B cell (primary cell): ENCODE results near the gene TJP2. TPM values are rescaled to one million over a fixed set of nuclear protein-coding genes. Genes with fewer than 3 reads are reported as not detected.

ENCODE experiments used
- ATAC-seq: fragments of 200-7000 bp; cut with Tn5 transposase; one replicate; pipeline ENCODE4 v1.10.0; 2021; ENCODE audit warnings: low read depth, mild to moderate bottlenecking, moderate number of reproducible peaks, moderate library complexity
- CTCF ChIA-PET: fragments of 350-600 bp; sonication (Branson Sonifier 250); formaldehyde crosslinking; loops from one replicate; lab custom pipeline; 2021; ENCODE audit warnings: antibody characterized with exemption, inconsistent platforms; lab: Charles Lee
- POLR2A ChIA-PET: fragments of 350-600 bp; sonication (Branson Sonifier 250); formaldehyde crosslinking; loops from one replicate; lab custom pipeline; 2021; ENCODE audit warnings: antibody characterized with exemption; lab: Charles Lee
- DNase-seq: peaks from one replicate; pipeline ENCODE4 v3.0.0; 2013
- H2AFZ ChIP-seq: 2 replicates; pipeline ENCODE4 v1.6.1; 2012; ENCODE audit warnings: mild to moderate bottlenecking, low read depth, low read length; ENCODE audit not compliant: insufficient read depth, poor library complexity, severe bottlenecking
- H3K27ac ChIP-seq, 2 donors: 1 replicate in 1 of 2; 2 replicates in 1 of 2; pipeline ENCODE4 v1.5.1; 2012 to 2013; ENCODE audit warnings: low read length in 2 of 2, mild to moderate bottlenecking in 2 of 2, moderate library complexity in 1 of 2
- H3K27me3 ChIP-seq, 4 experiments: fragments of 200-600 bp in 1 of 4; sonication (generic) in 1 of 4; replicated peaks in 1 of 4; 1 replicate in 2 of 4; 2 replicates in 2 of 4; pipeline versions ENCODE4 v1.6.1 to v1.7.0; 2013 to 2016; ENCODE audit warnings: low read length in 3 of 4, mild to moderate bottlenecking in 2 of 4, mixed read lengths in 1 of 4, moderate library complexity in 1 of 4; ENCODE audit not compliant: insufficient read depth in 4 of 4, control insufficient read depth in 3 of 4; ENCODE audit errors: control extremely low read depth in 1 of 4
- H3K36me3 ChIP-seq, 2 experiments: replicated peaks in 1 of 2; 1 replicate in 1 of 2; 2 replicates in 1 of 2; pipeline versions ENCODE4 v1.6.1 to v1.7.1; 2013; ENCODE audit warnings: low read length in 1 of 2; ENCODE audit not compliant: insufficient read depth in 2 of 2, control insufficient read depth in 1 of 2; ENCODE audit errors: control extremely low read depth in 1 of 2, extremely low read depth in 1 of 2
- H3K4me1 ChIP-seq, 2 donors: fragments of 200-600 bp in 1 of 2; sonication (generic) in 1 of 2; 1 replicate in 1 of 2; 2 replicates in 1 of 2; pipeline versions ENCODE4 v1.5.1 to v1.6.1; 2013 to 2017; ENCODE audit warnings: low read length in 2 of 2; ENCODE audit not compliant: control insufficient read depth in 2 of 2, insufficient read depth in 2 of 2
- H3K4me2 ChIP-seq: replicated peaks from 2 replicates; pipeline ENCODE3; 2012; ENCODE audit warnings: mild to moderate bottlenecking, low read depth, low read length; ENCODE audit not compliant: poor library complexity, severe bottlenecking
- H3K4me3 ChIP-seq, 5 experiments: fragments of 200-600 bp in 1 of 5; sonication (generic) in 1 of 5; 1 replicate in 3 of 5; 2 replicates in 2 of 5; pipeline versions ENCODE4 v1.5.1 to v1.7.0; 2011 to 2016; ENCODE audit warnings: low read length in 4 of 5, mild to moderate bottlenecking in 4 of 5, low read depth in 2 of 5, control low read depth in 1 of 5, moderate library complexity in 1 of 5; ENCODE audit not compliant: insufficient read depth in 1 of 5; ENCODE audit errors: control extremely low read depth in 1 of 5, extremely low read depth in 1 of 5
- H3K79me2 ChIP-seq: fragments of 200-600 bp; sonication (generic); one replicate; pipeline ENCODE4 v1.6.0; 2016; ENCODE audit warnings: low read length; ENCODE audit not compliant: control insufficient read depth, insufficient read depth
- H3K9ac ChIP-seq: fragments of 200-600 bp; sonication (generic); 2 replicates; pipeline ENCODE4 v1.6.1; 2017; ENCODE audit warnings: mild to moderate bottlenecking, low read length, moderate library complexity
- H3K9me3 ChIP-seq, 3 donors: one replicate each; pipeline versions ENCODE4 v1.6.1 to v1.7.1; 2013; ENCODE audit warnings: low read length in 2 of 3; ENCODE audit not compliant: control insufficient read depth in 2 of 3, insufficient read depth in 1 of 3; ENCODE audit errors: control extremely low read depth in 1 of 3
- H4K20me1 ChIP-seq: 2 replicates; pipeline ENCODE4 v1.6.0; 2012; ENCODE audit warnings: mild to moderate bottlenecking, low read length; ENCODE audit not compliant: insufficient read depth, control insufficient read depth, poor library complexity, severe bottlenecking
- H3K27ac Mint-ChIP-seq: one replicate; pipeline ENCODE4 v1.8.0; 2021; ENCODE audit warnings: mixed read lengths
- H3K27me3 Mint-ChIP-seq: one replicate; pipeline ENCODE4 v1.8.0; 2021; ENCODE audit warnings: mixed read lengths
- H3K4me1 Mint-ChIP-seq: one replicate; pipeline ENCODE4 v1.8.0; 2021; ENCODE audit warnings: mixed read lengths
- H3K4me3 Mint-ChIP-seq: one replicate; pipeline ENCODE4 v1.8.0; 2021; ENCODE audit warnings: mixed read lengths
- H3K9me3 Mint-ChIP-seq: one replicate; pipeline ENCODE4 v1.8.0; 2022; ENCODE audit warnings: mixed read lengths; ENCODE audit not compliant: insufficient read depth
- EZH2 ChIP-seq: IDR thresholded peaks from 2 replicates; pipeline ENCODE4 v1.6.1; 2012; ENCODE audit warnings: borderline replicate concordance, low read depth, mild to moderate bottlenecking, moderate library complexity, low read length; ENCODE audit not compliant: insufficient read depth, poor library complexity, severe bottlenecking
- WGBS: methylation state at CpG from one replicate; pipeline ENCODE4 v1.1.5; 2013; ENCODE audit warnings: missing lambda C conversion rate; ENCODE audit not compliant: insufficient coverage; 5-methylcytosine and 5-hydroxymethylcytosine counted together
- intact Hi-C: fragments of 100-400 bp; cut with micrococcal nuclease; formaldehyde crosslinking; loops from one replicate; pipeline ENCODE4 v1.10.0; 2022
- polyA plus RNA-seq: library from polyadenylated mRNA; depleted of rRNA; stranded (reverse); fragments of >200 nt; gene quantifications from 2 replicates; pipeline ENCODE4 v1.2.3, GENCODE V29; 2012
- total RNA-seq, 2 donors: library from RNA; stranded (reverse); fragments of 120-200 nt in 1 of 2; gene quantifications; 1 replicate in 1 of 2; 2 replicates in 1 of 2; pipeline versions ENCODE4 v1.2.3 to v1.2.4, GENCODE V29; 2013 to 2022
- TF ChIP-seq, protein P1 (sequence below): fragments of 200-600 bp; IDR thresholded peaks from one replicate; pipeline ENCODE4 v1.8.0; 2022; ENCODE audit warnings: antibody characterized with exemption, mild to moderate bottlenecking

TJP2 gene
- total and polyA plus RNA-seq, 2 donors (not counting 1 experiment from before 2014, with no cell fraction given): 1.2 to 2.3 TPM

DNA sequence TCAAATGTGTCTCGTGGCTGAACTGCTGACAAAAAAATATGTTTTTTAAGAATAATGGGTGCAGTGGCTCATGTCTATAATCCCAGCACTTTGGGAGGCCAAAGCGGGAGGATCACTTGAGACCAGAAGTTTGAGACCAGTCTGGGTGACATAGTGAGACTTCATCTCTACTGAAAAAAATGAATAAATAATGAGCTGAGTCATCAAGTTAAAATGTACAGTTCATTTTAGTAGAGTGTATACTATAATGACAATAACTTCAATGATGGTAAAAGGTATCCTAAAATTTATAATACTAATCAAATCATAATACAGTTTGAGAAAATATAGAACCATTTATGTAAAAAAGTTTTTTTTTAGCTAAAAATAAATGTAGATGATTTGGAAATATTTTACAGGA lies 37.9 kb upstream of the TJP2 start:
- no peak overlapping the region for H3K27ac ChIP-seq
- ChIA-PET CTCF (no interaction called here), POLR2A (interaction anchor here (0.6 kb wide), 1 partner anchor 18 kb away, joined by 10 read pairs; no protein-coding TSS in a partner anchor)
- H3K4me2 ChIP-seq: no peak overlapping the region
- H3K4me3 ChIP-seq: no peak overlapping the region
- WGBS: no CpG with 5 or more reads among the region's 2 CpGs
- H2AFZ ChIP-seq: no peak overlapping the region
- H3K79me2 ChIP-seq: no peaks in the 10 kb centered on the region
- Mint-ChIP-seq H3K4me1 (no peaks in the 10 kb centered on the region), H3K4me3 (no peak overlapping the region), H3K27me3 (no peaks in the 10 kb centered on the region), H3K9me3 (no peaks in the 10 kb centered on the region), H3K27ac (no peak overlapping the region)
- no peaks in the 10 kb centered on the region for H3K36me3 ChIP-seq
- DNase-seq (no peak), ATAC-seq (no peak)
- H3K27me3 ChIP-seq: no peaks in the 10 kb centered on the region
- no peak overlapping the region for H3K9ac ChIP-seq
- no peaks in the 10 kb centered on the region for H4K20me1 ChIP-seq
- TF ChIP-seq EZH2: no peak
- TF ChIP-seq, protein P1, sequence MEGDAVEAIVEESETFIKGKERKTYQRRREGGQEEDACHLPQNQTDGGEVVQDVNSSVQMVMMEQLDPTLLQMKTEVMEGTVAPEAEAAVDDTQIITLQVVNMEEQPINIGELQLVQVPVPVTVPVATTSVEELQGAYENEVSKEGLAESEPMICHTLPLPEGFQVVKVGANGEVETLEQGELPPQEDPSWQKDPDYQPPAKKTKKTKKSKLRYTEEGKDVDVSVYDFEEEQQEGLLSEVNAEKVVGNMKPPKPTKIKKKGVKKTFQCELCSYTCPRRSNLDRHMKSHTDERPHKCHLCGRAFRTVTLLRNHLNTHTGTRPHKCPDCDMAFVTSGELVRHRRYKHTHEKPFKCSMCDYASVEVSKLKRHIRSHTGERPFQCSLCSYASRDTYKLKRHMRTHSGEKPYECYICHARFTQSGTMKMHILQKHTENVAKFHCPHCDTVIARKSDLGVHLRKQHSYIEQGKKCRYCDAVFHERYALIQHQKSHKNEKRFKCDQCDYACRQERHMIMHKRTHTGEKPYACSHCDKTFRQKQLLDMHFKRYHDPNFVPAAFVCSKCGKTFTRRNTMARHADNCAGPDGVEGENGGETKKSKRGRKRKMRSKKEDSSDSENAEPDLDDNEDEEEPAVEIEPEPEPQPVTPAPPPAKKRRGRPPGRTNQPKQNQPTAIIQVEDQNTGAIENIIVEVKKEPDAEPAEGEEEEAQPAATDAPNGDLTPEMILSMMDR: no peak
- H3K4me1 ChIP-seq: no peaks in the 10 kb centered on the region
- H3K9me3 ChIP-seq: no peaks in the 10 kb centered on the region
- intact Hi-C loops: no loop called here

DNA sequence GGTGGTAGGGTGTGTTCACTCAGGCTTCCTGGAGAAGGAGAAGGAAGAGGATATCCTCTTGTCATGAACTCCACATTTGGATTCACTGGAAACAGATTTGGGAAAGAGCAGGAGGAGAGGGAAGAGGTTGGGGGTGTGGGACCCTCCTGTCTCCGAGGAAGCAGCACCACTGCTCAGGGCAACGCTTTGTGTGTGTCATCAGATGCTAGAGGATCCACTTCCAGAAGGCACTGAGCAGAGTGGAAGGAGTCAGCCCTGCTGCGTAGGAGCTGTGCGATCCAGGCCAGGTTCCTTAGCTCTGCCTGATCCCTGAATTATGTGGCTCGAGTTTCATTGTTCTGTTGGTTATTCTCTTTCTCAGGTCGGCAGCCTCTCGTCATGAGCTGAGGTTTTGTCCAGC lies 37.3 kb upstream of the TJP2 start:
- TF ChIP-seq, protein P1: no peak
- TF ChIP-seq EZH2: no peak
- Histone ChIP-seq H3K27me3 (no peaks in the 10 kb centered on the region), H2AFZ (no peak overlapping the region), H3K9me3 (no peaks in the 10 kb centered on the region), H3K4me2 (no peak overlapping the region), H3K4me3 (no peak overlapping the region), H3K27ac (no peak overlapping the region), H3K4me1 (no peaks in the 10 kb centered on the region), H3K9ac (no peak overlapping the region), H3K36me3 (no peaks in the 10 kb centered on the region), H3K79me2 (no peaks in the 10 kb centered on the region), H4K20me1 (no peaks in the 10 kb centered on the region)
- H3K9me3 Mint-ChIP-seq: no peaks in the 10 kb centered on the region
- CTCF ChIA-PET: interaction anchor here (0.6 to 1.4 kb wide), 2 partner anchors 15 to 44 kb away, joined by 3 to 6 read pairs; no protein-coding TSS in a partner anchor
- DNase-seq: no peak
- no peak overlapping the region for H3K27ac Mint-ChIP-seq
- H3K4me3 Mint-ChIP-seq: no peak overlapping the region
- WGBS: 93% methylated on average over 5 of the region's 7 CpGs
- intact Hi-C loops: no loop called here
- no peaks in the 10 kb centered on the region for H3K4me1 Mint-ChIP-seq
- ATAC-seq: no peak
- H3K27me3 Mint-ChIP-seq: no peaks in the 10 kb centered on the region
- POLR2A ChIA-PET: interaction anchor here (0.6 kb wide), 1 partner anchor 18 kb away, joined by 10 read pairs; no protein-coding TSS in a partner anchor
